Ishikawa (cell line): ENCODE results near the gene PCGF2.

Experiments used
- CEBPB ChIP-seq: IDR thresholded peaks from 2 replicates; pipeline ENCODE4 v1.6.1; 2012
- CREB1 ChIP-seq: IDR thresholded peaks from 2 replicates; pipeline ENCODE4 v1.6.1; 2012; ENCODE audit warnings: low read depth
- EGR1 ChIP-seq: IDR thresholded peaks from 2 replicates; pipeline ENCODE4 v1.6.1; 2012
- EP300 ChIP-seq: IDR thresholded peaks from 2 replicates; pipeline ENCODE4 v1.6.1; 2012; ENCODE audit warnings: borderline replicate concordance
- FOXM1 ChIP-seq: IDR thresholded peaks from 2 replicates; pipeline ENCODE4 v1.6.1; 2012; ENCODE audit warnings: low read depth, borderline replicate concordance
- NFIC ChIP-seq: IDR thresholded peaks from 2 replicates; pipeline ENCODE4 v1.6.1; 2012
- RAD21 ChIP-seq: IDR thresholded peaks from 2 replicates; pipeline ENCODE4 v1.6.1; 2012; ENCODE audit warnings: low read depth
- REST ChIP-seq: IDR thresholded peaks from 2 replicates; pipeline ENCODE4 v1.6.1; 2012; ENCODE audit warnings: low read depth, mild to moderate bottlenecking
- TAF1 ChIP-seq: IDR thresholded peaks from 2 replicates; pipeline ENCODE4 v1.6.1; 2012; ENCODE audit warnings: low read depth, mild to moderate bottlenecking
- TCF12 ChIP-seq: IDR thresholded peaks from 2 replicates; pipeline ENCODE4 v1.6.1; 2012; ENCODE audit warnings: low read depth
- TEAD4 ChIP-seq: IDR thresholded peaks from 2 replicates; pipeline ENCODE4 v1.6.1; 2012
- USF1 ChIP-seq: IDR thresholded peaks from 2 replicates; pipeline ENCODE4 v1.6.1; 2012
- YY1 ChIP-seq: IDR thresholded peaks from 2 replicates; pipeline ENCODE4 v1.6.1; 2012; ENCODE audit warnings: low read depth
- ZBTB7A ChIP-seq: IDR thresholded peaks from 2 replicates; pipeline ENCODE4 v1.6.1; 2012; ENCODE audit warnings: low read depth
- TF ChIP-seq, protein P1 (sequence below): IDR thresholded peaks from 2 replicates; pipeline ENCODE4 v1.6.1; 2012

Gene PCGF2

DNA sequence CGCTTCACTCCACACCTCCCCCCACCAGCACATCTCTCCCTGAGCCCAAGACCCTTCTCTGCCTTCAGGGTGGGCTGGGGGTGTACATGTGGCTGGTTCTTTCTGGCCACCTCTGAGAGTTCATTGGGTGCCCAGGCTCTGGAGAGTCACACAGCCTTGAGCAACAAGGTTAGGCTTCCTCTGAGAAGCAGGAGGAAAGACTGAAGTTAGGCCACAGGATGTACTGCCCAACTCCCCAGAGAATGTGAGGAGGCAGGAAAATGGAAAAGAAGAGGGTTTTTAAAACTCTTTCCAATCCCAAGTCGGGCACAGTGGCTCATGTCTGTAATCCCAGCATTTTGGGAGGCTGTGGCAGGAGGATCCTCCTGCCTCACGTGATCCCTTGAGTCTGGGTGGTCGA lies 7.3 kb downstream of the PCGF2 start:
- TF ChIP-seq, protein P1, sequence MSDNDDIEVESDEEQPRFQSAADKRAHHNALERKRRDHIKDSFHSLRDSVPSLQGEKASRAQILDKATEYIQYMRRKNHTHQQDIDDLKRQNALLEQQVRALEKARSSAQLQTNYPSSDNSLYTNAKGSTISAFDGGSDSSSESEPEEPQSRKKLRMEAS = no peak
- TF ChIP-seq TEAD4 = no peak
- no peak for TF ChIP-seq EGR1
- no peak for TF ChIP-seq CREB1
- no peak for TF ChIP-seq USF1
- TF ChIP-seq TCF12 = no peak

GRCh38 chr17:38740044-38740443 lies 8.1 kb downstream of the PCGF2 start:
- TF ChIP-seq EGR1 (no peak), RAD21 (no peak), FOXM1 (no peak), YY1 (no peak), NFIC (no peak), REST (no peak), ZBTB7A (no peak), TAF1 (no peak), TEAD4 (no peak), EP300 (no peak), CREB1 (no peak), USF1 (no peak)
- TF ChIP-seq, protein P1 = no peak

DNA sequence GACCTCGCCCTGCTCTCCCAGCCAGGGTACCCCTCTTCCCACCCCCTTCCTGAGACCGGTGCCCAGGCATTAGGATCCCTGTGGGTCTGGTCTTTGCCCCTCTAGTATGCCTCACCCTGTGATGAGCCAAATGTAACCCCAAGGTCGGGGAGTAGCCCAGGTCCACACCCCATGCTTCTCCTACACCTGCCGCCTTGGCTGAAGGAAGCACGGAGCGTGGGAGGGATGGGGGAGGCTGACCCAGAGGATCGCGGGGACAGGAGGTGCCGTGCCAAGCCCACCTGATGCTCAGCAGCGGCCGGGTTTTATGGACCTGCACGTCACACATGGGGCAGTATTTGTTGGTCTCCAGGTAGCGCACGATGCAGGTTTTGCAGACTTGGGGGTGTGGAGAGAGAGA lies 8.8 kb downstream of the PCGF2 start:
- TF ChIP-seq CREB1 = no peak
- no peak for TF ChIP-seq REST
- TF ChIP-seq ZBTB7A = no peak
- no peak for TF ChIP-seq TCF12
- no peak for TF ChIP-seq EGR1
- TF ChIP-seq TAF1 = no peak
- TF ChIP-seq NFIC = no peak
- no peak for TF ChIP-seq RAD21
- TF ChIP-seq CEBPB = no peak
- no peak for TF ChIP-seq USF1
- TF ChIP-seq FOXM1 = no peak
- TF ChIP-seq EP300 = no peak
- TF ChIP-seq, protein P1 = no peak
- TF ChIP-seq YY1 = no peak
- no peak for TF ChIP-seq TEAD4

DNA sequence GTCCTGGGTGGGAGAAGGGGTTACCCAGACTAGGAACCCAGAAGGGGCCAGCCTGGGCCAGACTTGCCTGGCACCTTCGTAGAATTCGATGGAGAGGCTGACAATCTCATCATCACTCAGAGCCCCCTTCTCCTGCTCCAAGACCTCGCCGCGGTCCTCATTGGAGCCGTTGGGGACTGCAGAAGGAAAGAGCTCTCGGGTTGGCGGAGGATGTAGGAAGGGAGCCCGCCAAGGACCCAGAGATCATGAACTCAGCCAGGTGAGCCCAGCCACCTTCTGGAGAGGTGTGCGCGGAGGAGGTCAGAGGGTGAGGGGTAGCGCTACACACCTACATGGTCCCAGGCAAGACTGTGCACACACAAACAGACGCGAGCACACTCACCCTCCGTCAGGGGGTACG lies 9.4 kb downstream of the PCGF2 start:
- TF ChIP-seq YY1 (no peak), TCF12 (no peak), REST (no peak)
